ENCODE data around the gene SMYD3. TPM values are rescaled to one million over a fixed set of nuclear protein-coding genes. Genes with fewer than 3 reads are reported as not detected.

SMYD3 gene
- total and polyA plus RNA-seq, 2 donors (not counting 1 experiment from before 2014, with no cell fraction given): 69.4 to 83.1 TPM

DNA sequence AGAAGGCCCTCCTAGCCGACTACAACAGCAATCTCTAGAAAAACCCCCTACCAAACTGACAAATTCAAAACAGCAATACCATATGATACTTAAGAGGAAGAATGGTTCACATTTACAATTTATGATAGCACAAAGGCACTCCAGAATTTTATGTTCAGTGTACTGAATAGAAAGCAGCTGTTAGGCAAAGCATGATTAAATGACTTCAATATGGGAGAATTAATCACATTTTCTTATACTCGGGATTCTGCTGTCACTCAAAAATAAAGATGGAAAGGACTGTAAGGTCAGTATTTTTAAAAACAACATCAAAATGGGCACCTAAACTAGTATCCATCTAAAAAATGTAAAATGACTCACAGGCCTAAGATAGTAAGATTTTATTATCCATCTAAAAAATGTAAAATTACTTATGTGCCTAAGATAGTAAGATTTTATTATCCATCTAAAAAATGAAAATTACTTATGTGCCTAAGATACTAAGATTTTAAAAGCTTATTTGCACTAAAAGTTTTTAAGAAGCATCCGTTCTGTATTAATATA, 198.5 kb downstream of the SMYD3 start:
- no peak overlapping the region for H3K4me3 ChIP-seq (replicated peaks in 1 of 4; ENCODE audit: control extremely low read depth in 1 of 4, insufficient read depth in 1 of 4, low read depth in 3 of 4, low read length in 4 of 4)
- no peak overlapping the region for H2AFZ ChIP-seq (ENCODE audit: low read length)
- no peak overlapping the region for H3K27ac ChIP-seq (ENCODE audit: insufficient read depth, low read length)
- H4K20me1 ChIP-seq (ENCODE audit: control insufficient read depth, extremely low read depth, insufficient read depth, low read length): no peaks in the 10 kb centered on the region
- no peak overlapping the region for H3K4me2 ChIP-seq (ENCODE audit: extremely low read depth, insufficient read depth, low read length)
- H3K4me1 ChIP-seq (ENCODE audit: control insufficient read depth, extremely low read depth, insufficient read depth, low read length): no peaks in the 10 kb centered on the region
- DNase-seq (ENCODE audit: low read depth in 2 of 2): no peak
- TF ChIP-seq, protein P1, sequence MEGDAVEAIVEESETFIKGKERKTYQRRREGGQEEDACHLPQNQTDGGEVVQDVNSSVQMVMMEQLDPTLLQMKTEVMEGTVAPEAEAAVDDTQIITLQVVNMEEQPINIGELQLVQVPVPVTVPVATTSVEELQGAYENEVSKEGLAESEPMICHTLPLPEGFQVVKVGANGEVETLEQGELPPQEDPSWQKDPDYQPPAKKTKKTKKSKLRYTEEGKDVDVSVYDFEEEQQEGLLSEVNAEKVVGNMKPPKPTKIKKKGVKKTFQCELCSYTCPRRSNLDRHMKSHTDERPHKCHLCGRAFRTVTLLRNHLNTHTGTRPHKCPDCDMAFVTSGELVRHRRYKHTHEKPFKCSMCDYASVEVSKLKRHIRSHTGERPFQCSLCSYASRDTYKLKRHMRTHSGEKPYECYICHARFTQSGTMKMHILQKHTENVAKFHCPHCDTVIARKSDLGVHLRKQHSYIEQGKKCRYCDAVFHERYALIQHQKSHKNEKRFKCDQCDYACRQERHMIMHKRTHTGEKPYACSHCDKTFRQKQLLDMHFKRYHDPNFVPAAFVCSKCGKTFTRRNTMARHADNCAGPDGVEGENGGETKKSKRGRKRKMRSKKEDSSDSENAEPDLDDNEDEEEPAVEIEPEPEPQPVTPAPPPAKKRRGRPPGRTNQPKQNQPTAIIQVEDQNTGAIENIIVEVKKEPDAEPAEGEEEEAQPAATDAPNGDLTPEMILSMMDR (conservative IDR thresholded peaks at IDR 0.05 in 1 of 2, IDR thresholded peaks at IDR 0.05 in 1 of 2; ENCODE audit: low read depth in 1 of 2, low read length in 2 of 2): no peak
- no peak for TF ChIP-seq EZH2 (IDR thresholded peaks at IDR 0.05; ENCODE audit: low read length, missing control alignments)
- no peaks in the 10 kb centered on the region for H3K9me3 ChIP-seq (ENCODE audit: control insufficient read depth, insufficient read depth, low read depth, low read length)
- H3K79me2 ChIP-seq (ENCODE audit: control insufficient read depth, insufficient read depth, low read length): no peaks in the 10 kb centered on the region
- no peaks in the 10 kb centered on the region for H3K36me3 ChIP-seq (ENCODE audit: control insufficient read depth, insufficient read depth, low read length)
- no peaks in the 10 kb centered on the region for H3K27me3 ChIP-seq (ENCODE audit: control insufficient read depth, insufficient read depth, low read length)
- no peak overlapping the region for H3K9ac ChIP-seq (ENCODE audit: insufficient read depth, low read length)

DNA sequence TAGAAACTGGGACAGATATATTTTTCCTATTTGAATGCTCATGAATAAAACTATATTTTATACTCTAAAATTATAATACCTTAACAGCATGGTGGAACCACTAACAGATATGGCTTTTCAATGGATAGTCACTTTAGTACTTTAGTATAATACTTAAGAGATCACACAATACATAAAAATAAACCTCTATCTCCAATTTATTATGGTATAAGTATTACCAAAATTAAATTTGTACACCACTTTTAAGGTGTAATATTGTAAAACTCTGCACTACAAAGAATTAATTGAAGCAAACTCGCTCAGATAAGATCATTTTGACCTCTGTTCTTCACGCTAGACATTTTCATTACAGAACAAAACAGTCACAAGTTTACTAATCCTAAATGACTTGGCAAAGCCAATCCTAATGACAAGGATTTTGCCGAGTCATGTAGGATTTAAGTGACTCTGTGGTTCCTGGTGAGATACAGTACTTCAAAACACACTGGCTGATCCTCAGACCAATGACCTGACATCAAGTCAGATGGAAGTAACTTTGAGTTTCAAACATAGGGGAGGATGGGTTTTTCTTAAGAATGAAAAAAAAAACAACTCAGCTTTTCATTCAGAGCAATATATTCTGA, 200.6 kb downstream of the SMYD3 start:
- Histone ChIP-seq H3K4me2 (ENCODE audit: extremely low read depth, insufficient read depth, low read length) (no peak overlapping the region), H3K27ac (ENCODE audit: insufficient read depth, low read length) (no peak overlapping the region), H4K20me1 (ENCODE audit: control insufficient read depth, extremely low read depth, insufficient read depth, low read length) (no peaks in the 10 kb centered on the region), H3K79me2 (ENCODE audit: control insufficient read depth, insufficient read depth, low read length) (no peaks in the 10 kb centered on the region), H3K9me3 (ENCODE audit: control insufficient read depth, insufficient read depth, low read depth, low read length) (no peaks in the 10 kb centered on the region), H3K4me1 (ENCODE audit: control insufficient read depth, extremely low read depth, insufficient read depth, low read length) (no peaks in the 10 kb centered on the region), H3K27me3 (ENCODE audit: control insufficient read depth, insufficient read depth, low read length) (no peaks in the 10 kb centered on the region), H3K36me3 (ENCODE audit: control insufficient read depth, insufficient read depth, low read length) (no peaks in the 10 kb centered on the region), H3K9ac (ENCODE audit: insufficient read depth, low read length) (no peak overlapping the region), H3K4me3 (replicated peaks in 1 of 4; ENCODE audit: control extremely low read depth in 1 of 4, insufficient read depth in 1 of 4, low read depth in 3 of 4, low read length in 4 of 4) (no peak overlapping the region), H2AFZ (ENCODE audit: low read length) (no peak overlapping the region)
- peak; percentile 6 to 31 for DNase-seq (ENCODE audit: low read depth in 2 of 2)
- no peak for TF ChIP-seq EZH2 (IDR thresholded peaks at IDR 0.05; ENCODE audit: low read length, missing control alignments)
- TF ChIP-seq, protein P1 (conservative IDR thresholded peaks at IDR 0.05 in 1 of 2, IDR thresholded peaks at IDR 0.05 in 1 of 2; ENCODE audit: low read depth in 1 of 2, low read length in 2 of 2): no peak

DNA sequence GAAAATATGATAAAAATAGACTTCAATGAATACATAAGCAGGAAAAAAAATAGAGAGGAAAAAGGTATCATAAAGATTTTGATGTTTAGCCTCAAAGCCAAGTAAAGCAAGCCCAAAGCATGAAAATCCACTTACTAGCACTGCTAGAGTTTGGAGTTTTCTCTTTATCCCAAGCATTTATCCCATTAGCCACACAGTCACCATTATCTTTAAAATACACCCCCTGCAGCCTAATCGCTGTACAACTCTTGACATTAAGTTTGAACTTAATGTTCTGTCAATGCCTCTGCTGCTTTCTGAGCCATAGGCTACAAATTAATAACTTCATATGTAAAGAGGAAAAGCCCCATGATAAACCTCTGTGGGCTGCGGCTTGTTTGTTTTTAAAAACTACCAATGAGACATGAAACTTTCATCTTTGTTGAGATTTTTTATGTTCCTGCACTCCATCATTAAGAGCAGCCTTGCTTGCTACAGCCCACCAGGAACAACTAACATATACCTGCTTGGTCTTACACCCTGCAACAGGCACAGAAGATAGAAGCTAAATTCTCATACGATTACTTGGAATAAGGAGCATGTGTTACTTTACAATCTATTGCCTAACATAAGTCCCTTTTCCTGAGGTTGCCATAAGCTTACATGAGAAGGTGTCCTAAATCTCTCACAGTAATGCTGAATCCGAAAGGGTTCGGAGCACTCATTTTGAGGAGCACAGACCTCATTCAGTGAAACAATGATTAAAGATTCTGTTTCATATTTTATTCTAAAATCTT, 202.4 kb downstream of the SMYD3 start:
- Histone ChIP-seq H3K9ac (ENCODE audit: insufficient read depth, low read length) (no peak overlapping the region), H3K4me2 (ENCODE audit: extremely low read depth, insufficient read depth, low read length) (no peak overlapping the region), H2AFZ (ENCODE audit: low read length) (no peak overlapping the region), H4K20me1 (ENCODE audit: control insufficient read depth, extremely low read depth, insufficient read depth, low read length) (no peaks in the 10 kb centered on the region), H3K4me1 (ENCODE audit: control insufficient read depth, extremely low read depth, insufficient read depth, low read length) (no peaks in the 10 kb centered on the region), H3K27ac (ENCODE audit: insufficient read depth, low read length) (no peak overlapping the region), H3K4me3 (replicated peaks in 1 of 4; ENCODE audit: control extremely low read depth in 1 of 4, insufficient read depth in 1 of 4, low read depth in 3 of 4, low read length in 4 of 4) (no peak overlapping the region), H3K79me2 (ENCODE audit: control insufficient read depth, insufficient read depth, low read length) (no peaks in the 10 kb centered on the region), H3K27me3 (ENCODE audit: control insufficient read depth, insufficient read depth, low read length) (no peaks in the 10 kb centered on the region), H3K9me3 (ENCODE audit: control insufficient read depth, insufficient read depth, low read depth, low read length) (no peaks in the 10 kb centered on the region), H3K36me3 (ENCODE audit: control insufficient read depth, insufficient read depth, low read length) (no peaks in the 10 kb centered on the region)
- no peak for DNase-seq (ENCODE audit: low read depth in 2 of 2)
- no peak for TF ChIP-seq EZH2 (IDR thresholded peaks at IDR 0.05; ENCODE audit: low read length, missing control alignments)
- TF ChIP-seq, protein P1 (conservative IDR thresholded peaks at IDR 0.05 in 1 of 2, IDR thresholded peaks at IDR 0.05 in 1 of 2; ENCODE audit: low read depth in 1 of 2, low read length in 2 of 2): no peak
